Hematopoietic multipotent progenitor cell treated with erythropoietin and hydrocortisone succinate and interleukin-3 and kit ligand, for 4 days (in vitro differentiated cells): ENCODE measurements around the gene FLNC.

Source experiments
- DNase-seq: peaks from one replicate; pipeline ENCODE4 v3.0.0-alpha.2; 2015

FLNC gene

GRCh38 chr7:128831994-128832879 lies 2.0 kb downstream of the FLNC start:
- peak; percentile 39 for DNase-seq

- no peak for DNase-seq
Measured at GRCh38 chr7:128832880-128833147, 2.6 kb downstream of the FLNC start.

GRCh38 chr7:128833148-128833945 lies 3.1 kb downstream of the FLNC start:
- DNase-seq, result peak; percentile 49

- no peak for DNase-seq
Measured at GRCh38 chr7:128833946-128834325, 3.7 kb downstream of the FLNC start.

GRCh38 chr7:128835231-128835751 lies 5.1 kb downstream of the FLNC start:
- DNase-seq, result no peak

GRCh38 chr7:128835790-128836641 lies 5.8 kb downstream of the FLNC start:
- DNase-seq, result no peak

GRCh38 chr7:128836729-128837348 lies 6.6 kb downstream of the FLNC start:
- no peak for DNase-seq

- DNase-seq, result no peak
Measured at GRCh38 chr7:128837521-128837921, 7.3 kb downstream of the FLNC start.

GRCh38 chr7:128838109-128838779 lies 8.0 kb downstream of the FLNC start:
- DNase-seq, result no peak

- DNase-seq, result no peak
Measured at GRCh38 chr7:128838981-128839731, 8.9 kb downstream of the FLNC start.

GRCh38 chr7:128839751-128840177 lies 9.6 kb downstream of the FLNC start:
- DNase-seq, result no peak

- DNase-seq, result no peak
Measured at GRCh38 chr7:128840326-128841170, 10.3 kb downstream of the FLNC start.

- DNase-seq, result no peak
Measured at GRCh38 chr7:128841171-128841690, 11.0 kb downstream of the FLNC start.

GRCh38 chr7:128841921-128842673 lies 11.9 kb downstream of the FLNC start:
- peak; percentile 74 for DNase-seq

- DNase-seq, result no peak
Measured at GRCh38 chr7:128842674-128843641, 12.8 kb downstream of the FLNC start.

- no peak for DNase-seq
Measured at GRCh38 chr7:128843938-128844621, 13.9 kb downstream of the FLNC start.

- DNase-seq, result no peak
Measured at GRCh38 chr7:128844777-128845311, 14.6 kb downstream of the FLNC start.
